Esophagus squamous epithelium (tissue), 4 donors: ENCODE results near the gene KAT7.

ENCODE experiments used
- CTCF ChIP-seq, 6 experiments: fragments of 450-650 bp in 4 of 6; fragments of 200-600 bp in 2 of 6; sonication (generic) in 2 of 6; IDR thresholded peaks; one replicate each; pipeline ENCODE4 v1.5.1; 2016 to 2019; ENCODE audit warnings: antibody characterized with exemption in 6 of 6, mild to moderate bottlenecking in 4 of 6, moderate library complexity in 4 of 6
- POLR2A ChIP-seq, 4 donors: fragments of 450-650 bp; IDR thresholded peaks; one replicate each; pipeline ENCODE4 v1.6.1; 2017; ENCODE audit warnings: antibody characterized with exemption in 4 of 4, mild to moderate bottlenecking in 4 of 4, moderate library complexity in 3 of 4

- TF ChIP-seq POLR2A (IDR thresholded peaks at IDR 0.05) (no peak), CTCF (IDR thresholded peaks at IDR 0.05) (no peak)
Measured at GRCh38 chr17:49798738-49799137, 10.3 kb downstream of the KAT7 start.
